ENCODE results near the gene APBA3. TPM values are rescaled to one million over a fixed set of nuclear protein-coding genes. Genes with fewer than 3 reads are reported as not detected.
"Not testable (repeated sequence)": the region's sequence is repeated elsewhere in the genome, so short reads cannot be mapped to it uniquely, and the experiment has no call there.

Gene APBA3
- total RNA-seq, 1 experiment from 2014 or later: 14.7 TPM

- Histone ChIP-seq H3K9me2 (replicated peaks; ENCODE audit: insufficient read depth, low read length) (no peaks in the 10 kb centered on the region), H3K27me3 (ENCODE audit: low read length) (no peaks in the 10 kb centered on the region), H4K20me1 (ENCODE audit: insufficient read depth, low read depth, low read length) (no peaks in the 10 kb centered on the region), H3K27ac (ENCODE audit: low read length) (no peak overlapping the region), H3K9me3 (ENCODE audit: low read length) (no peaks in the 10 kb centered on the region), H3K36me3 (ENCODE audit: insufficient read depth, low read length) (no peaks in the 10 kb centered on the region), H3K4me1 (ENCODE audit: low read length) (no peaks in the 10 kb centered on the region), H3K79me2 (ENCODE audit: low read length) (no peaks in the 10 kb centered on the region), H3K9ac (ENCODE audit: low read length) (no peak overlapping the region), H3K4me3 (ENCODE audit: low read length) (no peak overlapping the region), H3K4me2 (ENCODE audit: low read depth, low read length, poor library complexity, severe bottlenecking) (no peak overlapping the region), H2AFZ (ENCODE audit: low read length) (no peak overlapping the region)
- no peak for DNase-seq
Observed at GRCh38 chr19:3770136-3770999, 8.9 kb upstream of the APBA3 start.

DNA sequence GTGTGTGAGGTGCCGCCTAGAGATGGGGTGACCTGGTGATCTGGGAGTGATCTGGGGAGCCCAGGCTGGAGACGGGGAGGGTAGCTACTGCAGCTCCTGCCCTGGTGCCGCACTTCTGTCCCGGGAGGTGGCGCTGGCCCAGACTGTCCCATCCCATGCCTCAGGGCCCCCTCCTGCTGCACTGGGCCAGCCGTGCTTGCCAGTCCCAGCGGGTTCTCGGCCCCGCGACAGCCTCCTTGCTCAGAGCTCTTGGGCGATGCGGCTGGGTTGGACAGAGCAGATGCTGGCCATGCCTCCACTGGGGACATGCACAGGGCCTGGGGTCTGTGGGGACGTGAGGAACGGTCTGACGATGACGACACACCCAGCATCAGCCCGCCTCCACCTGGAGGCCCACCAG is 8.0 kb upstream of the APBA3 start:
- Histone ChIP-seq H3K4me3 (ENCODE audit: low read length) (no peak overlapping the region), H3K27me3 (ENCODE audit: low read length) (no peaks in the 10 kb centered on the region), H3K9me2 (replicated peaks; ENCODE audit: insufficient read depth, low read length) (no peaks in the 10 kb centered on the region), H4K20me1 (ENCODE audit: insufficient read depth, low read depth, low read length) (no peaks in the 10 kb centered on the region), H3K4me2 (ENCODE audit: low read depth, low read length, poor library complexity, severe bottlenecking) (no peak overlapping the region), H2AFZ (ENCODE audit: low read length) (no peak overlapping the region), H3K9me3 (ENCODE audit: low read length) (no peaks in the 10 kb centered on the region), H3K27ac (ENCODE audit: low read length) (no peak overlapping the region), H3K79me2 (ENCODE audit: low read length) (no peaks in the 10 kb centered on the region), H3K4me1 (ENCODE audit: low read length) (no peaks in the 10 kb centered on the region), H3K36me3 (ENCODE audit: insufficient read depth, low read length) (no peaks in the 10 kb centered on the region), H3K9ac (ENCODE audit: low read length) (no peak overlapping the region)
- DNase-seq: no peak

GRCh38 chr19:3768748-3769099 is 7.2 kb upstream of the APBA3 start:
- no peak for DNase-seq
- Histone ChIP-seq H3K4me1 (ENCODE audit: low read length) (no peaks in the 10 kb centered on the region), H3K36me3 (ENCODE audit: insufficient read depth, low read length) (no peaks in the 10 kb centered on the region), H4K20me1 (ENCODE audit: insufficient read depth, low read depth, low read length) (no peaks in the 10 kb centered on the region), H2AFZ (ENCODE audit: low read length) (no peak overlapping the region), H3K9ac (ENCODE audit: low read length) (no peak overlapping the region), H3K4me2 (ENCODE audit: low read depth, low read length, poor library complexity, severe bottlenecking) (no peak overlapping the region), H3K27ac (ENCODE audit: low read length) (no peak overlapping the region), H3K27me3 (ENCODE audit: low read length) (no peaks in the 10 kb centered on the region), H3K9me2 (replicated peaks; ENCODE audit: insufficient read depth, low read length) (no peaks in the 10 kb centered on the region), H3K9me3 (ENCODE audit: low read length) (no peaks in the 10 kb centered on the region), H3K4me3 (ENCODE audit: low read length) (no peak overlapping the region), H3K79me2 (ENCODE audit: low read length) (no peaks in the 10 kb centered on the region)

DNA sequence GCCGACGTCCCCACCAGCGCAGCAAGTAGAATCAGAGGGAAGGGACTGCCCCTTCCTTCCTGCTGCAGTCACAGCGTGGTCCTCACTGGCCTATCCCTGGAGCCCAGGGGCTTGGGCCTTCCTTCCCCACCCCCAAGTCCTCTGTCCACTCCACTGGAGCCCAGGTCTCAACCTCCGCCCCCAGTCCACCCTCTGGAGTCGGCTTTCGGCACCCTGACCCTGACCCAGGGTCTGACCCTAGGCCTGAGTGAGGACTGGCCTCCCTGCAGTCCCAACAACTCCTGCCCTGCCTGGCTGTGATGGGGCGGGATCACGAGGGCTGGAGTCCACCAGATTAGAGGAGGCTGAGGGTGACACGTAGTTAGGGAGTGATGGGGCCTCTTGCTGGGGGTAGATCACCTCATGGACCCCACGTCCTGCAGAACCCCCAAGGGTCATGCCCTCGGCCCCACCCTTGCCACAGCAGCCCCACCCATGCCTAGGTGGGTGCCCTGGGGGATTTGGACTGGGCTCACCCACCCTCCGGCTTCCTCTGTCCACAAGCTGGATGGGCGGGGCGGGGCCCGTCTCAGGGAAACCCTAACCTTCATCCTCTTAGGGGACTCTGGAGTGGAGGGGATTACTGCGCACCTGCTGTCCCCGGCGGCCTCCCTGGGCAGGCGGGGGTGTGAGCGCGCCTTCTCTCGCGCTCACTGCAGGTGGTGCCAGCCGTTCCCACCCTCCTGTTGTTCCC is 6.7 kb upstream of the APBA3 start:
- H3K9me3 ChIP-seq (ENCODE audit: low read length): no peaks in the 10 kb centered on the region
- no peaks in the 10 kb centered on the region for H3K9me2 ChIP-seq (replicated peaks; ENCODE audit: insufficient read depth, low read length)
- H3K79me2 ChIP-seq (ENCODE audit: low read length): peaks cover 3% of the 10 kb centered on the region
- H3K4me1 ChIP-seq (ENCODE audit: low read length): peaks cover 3% of the 10 kb centered on the region
- no peaks in the 10 kb centered on the region for H3K36me3 ChIP-seq (ENCODE audit: insufficient read depth, low read length)
- H3K27me3 ChIP-seq (ENCODE audit: low read length): no peaks in the 10 kb centered on the region
- no peak overlapping the region for H3K4me2 ChIP-seq (ENCODE audit: low read depth, low read length, poor library complexity, severe bottlenecking)
- no peak overlapping the region for H3K4me3 ChIP-seq (ENCODE audit: low read length)
- H3K27ac ChIP-seq (ENCODE audit: low read length): no peak overlapping the region
- no peak overlapping the region for H2AFZ ChIP-seq (ENCODE audit: low read length)
- no peak overlapping the region for H3K9ac ChIP-seq (ENCODE audit: low read length)
- no peak for DNase-seq
- no peaks in the 10 kb centered on the region for H4K20me1 ChIP-seq (ENCODE audit: insufficient read depth, low read depth, low read length)

- Histone ChIP-seq H3K4me3 (ENCODE audit: low read length) (no peak overlapping the region), H3K27ac (ENCODE audit: low read length) (no peak overlapping the region), H3K79me2 (ENCODE audit: low read length) (peaks cover 5% of the 10 kb centered on the region), H3K9ac (ENCODE audit: low read length) (no peak overlapping the region), H4K20me1 (ENCODE audit: insufficient read depth, low read depth, low read length) (no peaks in the 10 kb centered on the region), H3K36me3 (ENCODE audit: insufficient read depth, low read length) (no peaks in the 10 kb centered on the region), H3K4me1 (ENCODE audit: low read length) (peaks cover 6% of the 10 kb centered on the region), H3K4me2 (ENCODE audit: low read depth, low read length, poor library complexity, severe bottlenecking) (no peak overlapping the region), H3K9me2 (replicated peaks; ENCODE audit: insufficient read depth, low read length) (no peaks in the 10 kb centered on the region), H2AFZ (ENCODE audit: low read length) (no peak overlapping the region), H3K9me3 (ENCODE audit: low read length) (no peaks in the 10 kb centered on the region), H3K27me3 (ENCODE audit: low read length) (no peaks in the 10 kb centered on the region)
- DNase-seq: no peak
Observed at GRCh38 chr19:3767050-3767449, 5.6 kb upstream of the APBA3 start.

DNA sequence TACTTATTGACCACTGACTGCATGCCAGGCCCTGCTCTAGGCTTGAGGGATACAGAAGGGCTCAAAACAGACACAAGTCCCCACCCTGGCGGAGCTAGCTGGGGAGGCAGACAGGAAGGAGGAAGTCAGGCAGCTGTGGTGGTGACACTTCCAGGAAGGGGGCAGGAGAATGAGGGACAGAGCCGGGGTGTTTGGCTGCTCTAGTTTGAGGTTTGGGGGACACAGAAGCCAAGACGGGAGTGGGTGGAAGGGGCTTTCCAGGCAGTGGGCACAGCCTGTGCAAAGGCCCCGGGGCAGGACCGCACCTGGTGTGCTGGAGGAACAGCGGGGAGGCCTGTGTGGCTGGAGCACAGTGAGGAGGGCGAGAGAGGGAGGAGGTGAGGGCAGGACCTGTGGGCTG is 5.0 kb upstream of the APBA3 start:
- H3K9me3 ChIP-seq (ENCODE audit: low read length): no peaks in the 10 kb centered on the region
- peaks cover 10% of the 10 kb centered on the region for H3K4me1 ChIP-seq (ENCODE audit: low read length)
- H3K4me2 ChIP-seq (ENCODE audit: low read depth, low read length, poor library complexity, severe bottlenecking): no peak overlapping the region
- no peak overlapping the region for H3K27ac ChIP-seq (ENCODE audit: low read length)
- no peak overlapping the region for H3K9ac ChIP-seq (ENCODE audit: low read length)
- no peak overlapping the region for H3K4me3 ChIP-seq (ENCODE audit: low read length)
- no peaks in the 10 kb centered on the region for H3K36me3 ChIP-seq (ENCODE audit: insufficient read depth, low read length)
- no peaks in the 10 kb centered on the region for H4K20me1 ChIP-seq (ENCODE audit: insufficient read depth, low read depth, low read length)
- H3K9me2 ChIP-seq (replicated peaks; ENCODE audit: insufficient read depth, low read length): no peaks in the 10 kb centered on the region
- DNase-seq: no peak
- peaks cover 5% of the 10 kb centered on the region for H3K79me2 ChIP-seq (ENCODE audit: low read length)
- H3K27me3 ChIP-seq (ENCODE audit: low read length): no peaks in the 10 kb centered on the region
- no peak overlapping the region for H2AFZ ChIP-seq (ENCODE audit: low read length)

GRCh38 chr19:3765757-3766156 is 4.3 kb upstream of the APBA3 start:
- not testable (repeated sequence) for H3K4me2 ChIP-seq (ENCODE audit: low read depth, low read length, poor library complexity, severe bottlenecking); H3K9me3 ChIP-seq (ENCODE audit: low read length); H3K9me2 ChIP-seq (replicated peaks; ENCODE audit: insufficient read depth, low read length); H2AFZ ChIP-seq (ENCODE audit: low read length); DNase-seq; H3K27ac ChIP-seq (ENCODE audit: low read length); H3K27me3 ChIP-seq (ENCODE audit: low read length); H3K4me3 ChIP-seq (ENCODE audit: low read length); H3K36me3 ChIP-seq (ENCODE audit: insufficient read depth, low read length); H3K9ac ChIP-seq (ENCODE audit: low read length); H4K20me1 ChIP-seq (ENCODE audit: insufficient read depth, low read depth, low read length)
- Histone ChIP-seq H3K4me1 (ENCODE audit: low read length) (peaks cover 13% of the 10 kb centered on the region), H3K79me2 (ENCODE audit: low read length) (peaks cover 12% of the 10 kb centered on the region)

GRCh38 chr19:3765121-3765520 is 3.6 kb upstream of the APBA3 start:
- no peak overlapping the region for H3K4me3 ChIP-seq (ENCODE audit: low read length)
- H3K79me2 ChIP-seq (ENCODE audit: low read length): peaks cover 18% of the 10 kb centered on the region
- no peaks in the 10 kb centered on the region for H3K36me3 ChIP-seq (ENCODE audit: insufficient read depth, low read length)
- H3K9ac ChIP-seq (ENCODE audit: low read length): no peak overlapping the region
- H3K4me2 ChIP-seq (ENCODE audit: low read depth, low read length, poor library complexity, severe bottlenecking): no peak overlapping the region
- no peak overlapping the region for H2AFZ ChIP-seq (ENCODE audit: low read length)
- no peaks in the 10 kb centered on the region for H3K27me3 ChIP-seq (ENCODE audit: low read length)
- H3K27ac ChIP-seq (ENCODE audit: low read length): no peak overlapping the region
- H3K9me3 ChIP-seq (ENCODE audit: low read length): no peaks in the 10 kb centered on the region
- no peaks in the 10 kb centered on the region for H4K20me1 ChIP-seq (ENCODE audit: insufficient read depth, low read depth, low read length)
- DNase-seq: no peak
- no peaks in the 10 kb centered on the region for H3K9me2 ChIP-seq (replicated peaks; ENCODE audit: insufficient read depth, low read length)
- peaks cover 16% of the 10 kb centered on the region for H3K4me1 ChIP-seq (ENCODE audit: low read length)

All from Karpas-422 (cell line).